ENCODE measurements around the gene CELF4.
A peak's percentile ranks its signal among the peaks of the same experiment; 100 is the strongest.

Gene CELF4

DNA sequence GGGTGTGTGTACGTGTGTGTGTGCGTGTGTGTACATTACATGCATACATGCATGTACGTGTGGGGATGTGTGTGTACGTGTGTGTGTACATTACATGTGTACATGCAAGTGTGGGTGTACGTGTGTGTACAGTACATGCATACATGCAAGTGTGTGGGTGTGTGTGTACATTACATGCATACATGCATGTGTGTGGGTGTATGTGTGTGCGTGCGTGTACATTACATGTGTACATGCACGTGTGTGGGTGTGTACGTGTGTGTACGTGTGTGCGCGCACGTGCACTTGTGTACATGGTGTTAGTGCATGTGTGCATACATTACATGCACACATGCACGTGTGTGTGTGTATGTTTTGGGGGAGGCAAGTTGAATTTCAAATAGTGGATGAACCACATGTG, 300.6 kb downstream of the CELF4 start:
- no peak for DNase-seq (ENCODE audit: low read depth)
- no peak overlapping the region for H3K4me3 ChIP-seq (ENCODE audit: low read depth, low read length)

DNA sequence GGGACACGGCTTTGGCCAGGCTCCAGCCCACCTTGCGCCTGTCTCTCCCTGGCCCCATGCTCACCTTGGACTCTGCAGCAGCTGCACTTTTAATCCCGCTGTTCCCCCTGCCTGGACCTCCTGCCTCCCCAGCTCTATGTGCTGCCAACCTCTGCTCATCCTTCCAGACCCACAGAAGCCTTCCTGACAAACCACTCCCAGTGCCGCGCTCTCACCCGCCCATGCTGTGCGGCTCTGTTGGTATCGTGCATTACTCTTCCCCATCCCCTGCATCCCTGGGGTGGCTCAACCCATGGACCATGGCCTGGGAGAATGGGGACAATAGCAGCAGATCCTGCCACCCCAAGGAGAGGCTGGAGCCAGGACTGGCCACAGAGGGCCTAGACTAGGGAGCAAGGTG, 303.6 kb downstream of the CELF4 start:
- no peak for DNase-seq (ENCODE audit: low read depth)
- no peak overlapping the region for H3K4me3 ChIP-seq (ENCODE audit: low read depth, low read length)

DNA sequence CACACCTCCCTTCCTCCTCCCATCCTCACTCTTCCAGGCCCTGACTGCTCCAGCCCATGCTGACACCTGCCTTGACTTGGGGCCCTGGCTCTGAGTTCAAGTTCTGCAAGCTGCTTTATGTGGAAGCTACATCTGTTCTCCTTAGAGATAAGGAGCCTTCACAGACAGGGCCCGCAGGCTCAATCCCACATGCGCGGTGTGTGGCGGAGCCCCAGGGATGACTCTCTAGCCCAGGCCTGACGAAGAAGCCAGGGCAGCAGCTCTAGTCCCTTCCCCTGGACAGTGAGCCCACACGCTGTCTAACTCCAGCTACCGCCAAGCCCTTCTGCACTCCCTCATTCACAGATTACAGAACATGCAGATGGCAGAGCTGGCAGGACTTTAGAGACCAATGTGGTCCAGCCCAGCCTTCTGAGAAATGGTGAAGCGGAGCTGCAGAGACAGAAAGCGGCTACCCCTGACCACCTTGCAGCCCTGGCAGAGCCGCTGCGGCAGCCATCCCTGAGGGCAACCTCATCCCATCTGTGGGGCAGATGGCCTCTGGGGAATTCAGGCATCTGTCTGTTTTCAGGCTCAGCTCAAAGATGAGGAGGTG, 304.3 kb downstream of the CELF4 start:
- H3K4me3 ChIP-seq (ENCODE audit: low read depth, low read length): no peak overlapping the region
- no peak for DNase-seq (ENCODE audit: low read depth)

DNA sequence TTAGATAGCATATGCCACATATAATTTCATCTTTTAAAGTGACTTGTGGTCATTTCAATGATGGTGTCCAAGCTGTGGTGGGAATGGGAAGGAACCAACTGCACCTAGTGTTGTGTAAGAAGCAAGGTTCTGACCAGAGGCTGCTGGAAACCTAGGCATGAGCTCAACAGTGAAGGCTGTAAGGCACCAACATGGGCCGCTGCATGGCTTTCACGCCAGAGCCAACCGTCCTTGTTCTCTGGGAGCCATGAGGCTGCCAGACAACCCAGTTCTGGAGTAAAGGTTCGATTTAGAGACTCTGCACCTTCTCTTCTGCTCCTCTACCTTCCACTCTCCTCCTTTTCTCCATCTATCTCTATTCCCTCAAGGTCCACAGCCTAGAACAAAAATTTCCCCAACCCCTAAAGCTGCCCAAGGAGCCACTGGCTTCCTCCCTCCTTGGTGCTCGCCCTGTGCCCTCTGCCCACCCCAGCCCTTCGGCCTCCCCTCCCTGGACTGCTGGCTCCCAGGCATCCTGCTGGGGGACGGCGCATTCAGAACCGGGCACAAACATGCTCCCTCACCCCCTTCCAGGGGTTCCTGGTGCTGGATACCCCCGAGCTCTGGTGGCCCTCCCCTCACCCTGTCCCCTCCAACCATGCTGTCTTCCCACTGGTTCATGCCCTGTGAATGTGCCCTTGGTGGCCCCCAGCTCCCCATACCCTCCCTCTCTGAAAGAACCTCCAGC, 305.1 kb downstream of the CELF4 start:
- no peak for DNase-seq (ENCODE audit: low read depth)
- no peak overlapping the region for H3K4me3 ChIP-seq (ENCODE audit: low read depth, low read length)

DNA sequence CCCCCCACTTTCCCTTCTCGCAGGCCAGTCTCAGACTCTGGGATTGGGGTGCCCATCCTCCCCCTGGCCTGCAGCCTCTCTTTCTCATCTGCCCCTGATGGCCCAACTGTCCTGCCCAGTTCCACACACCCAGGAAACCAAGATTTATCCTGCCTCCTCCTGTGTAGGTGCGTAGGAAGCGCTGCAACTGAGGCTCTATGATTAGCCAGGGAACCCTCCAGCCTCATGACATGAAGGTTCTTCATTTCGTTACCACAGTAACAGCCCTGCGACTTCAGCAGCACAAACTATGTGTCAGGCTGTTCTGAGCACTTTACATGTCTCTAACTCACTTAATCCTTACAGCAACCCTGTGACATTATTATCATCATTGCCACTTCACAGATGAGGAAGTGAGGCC, 305.9 kb downstream of the CELF4 start:
- no peak overlapping the region for H3K4me3 ChIP-seq (ENCODE audit: low read depth, low read length)
- DNase-seq (ENCODE audit: low read depth): no peak

DNA sequence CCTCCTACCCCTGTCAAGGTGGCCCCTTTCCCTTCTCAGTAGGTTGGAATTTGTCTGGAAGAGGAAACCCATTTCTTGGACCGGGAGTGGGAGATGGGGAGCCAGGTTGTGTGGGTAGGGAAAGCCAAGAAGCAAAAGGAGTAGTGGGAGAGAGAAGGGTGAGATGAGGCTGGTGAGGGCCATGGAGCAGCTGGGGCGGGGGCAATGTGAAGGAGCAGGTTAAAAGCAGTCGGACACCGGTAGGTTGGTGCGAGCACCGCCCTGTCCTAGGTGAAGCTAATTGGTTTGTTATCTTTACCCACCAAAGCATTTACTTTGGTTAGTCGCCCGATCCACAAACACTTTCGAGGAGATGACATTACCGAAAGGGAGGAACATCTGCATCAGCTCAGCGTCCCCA, 306.8 kb downstream of the CELF4 start:
- H3K4me3 ChIP-seq (ENCODE audit: low read depth, low read length): no peak overlapping the region
- DNase-seq (ENCODE audit: low read depth): no peak

DNA sequence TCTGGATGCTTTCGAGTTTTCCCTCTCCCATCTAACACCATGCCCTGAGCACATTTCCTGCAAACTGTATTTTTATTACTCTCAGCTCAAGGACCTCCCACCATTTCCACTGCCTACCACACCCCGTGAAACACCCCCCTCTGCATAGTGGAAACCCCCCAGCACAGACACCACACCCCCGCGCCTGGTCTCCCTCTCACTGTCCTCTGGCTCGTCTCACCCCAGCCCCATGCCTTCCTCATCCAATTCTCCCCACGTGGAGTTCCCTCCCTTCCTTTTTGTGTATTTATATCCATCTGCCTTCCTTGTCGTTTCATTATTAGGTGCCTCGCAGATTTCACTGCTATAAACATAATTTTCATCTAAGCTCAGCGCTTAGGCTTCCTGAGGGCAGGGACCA, 307.5 kb downstream of the CELF4 start:
- H3K4me3 ChIP-seq (ENCODE audit: low read depth, low read length): no peak overlapping the region
- DNase-seq (ENCODE audit: low read depth): no peak

DNA sequence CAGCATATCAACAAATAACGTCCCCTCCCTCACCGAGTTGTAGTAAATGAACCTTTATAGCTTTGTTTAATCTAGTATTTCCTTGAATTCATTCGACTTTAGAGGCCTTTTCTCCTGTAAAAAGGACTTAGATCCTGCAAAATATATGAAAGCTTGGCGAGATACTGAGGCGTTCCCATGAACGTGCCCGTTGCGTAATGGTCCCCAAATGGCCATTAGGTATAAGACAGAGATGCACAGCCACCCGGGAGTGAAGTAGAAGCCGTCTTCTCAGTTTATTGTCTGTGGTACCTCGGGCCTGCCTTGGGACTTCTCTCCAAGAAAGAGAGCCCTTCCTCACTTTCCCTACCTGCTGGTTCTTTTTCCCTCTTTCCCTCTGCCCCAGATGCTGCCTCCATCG, 310.6 kb downstream of the CELF4 start:
- no peak overlapping the region for H3K4me3 ChIP-seq (ENCODE audit: low read depth, low read length)
- no peak for DNase-seq (ENCODE audit: low read depth)

DNA sequence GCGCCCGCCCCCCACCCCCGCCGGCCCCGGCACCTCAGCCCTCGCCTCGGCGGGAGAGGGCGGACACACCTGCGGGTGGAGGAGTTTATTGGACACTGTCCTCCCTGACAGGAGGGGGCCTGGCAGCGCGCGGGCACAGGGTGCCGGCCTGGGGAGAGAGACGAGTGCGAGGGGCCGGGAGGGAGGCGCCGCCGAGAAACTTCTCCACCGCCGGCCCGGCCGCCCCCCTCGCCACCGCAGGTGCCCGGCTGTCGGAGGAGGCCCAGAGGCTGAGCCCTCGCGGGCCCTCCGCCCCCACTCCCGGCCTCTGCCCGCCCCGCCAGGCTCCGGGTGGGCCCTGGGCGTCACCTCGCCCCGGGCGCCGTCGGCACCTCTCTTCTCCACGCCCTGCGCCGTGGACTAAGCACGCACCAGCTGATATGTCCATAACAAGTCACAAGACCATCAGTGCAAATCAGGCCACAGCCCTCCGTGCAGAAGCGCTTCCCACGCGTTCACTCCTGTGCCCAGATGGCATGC, 311.3 kb downstream of the CELF4 start:
- no peak for DNase-seq (ENCODE audit: low read depth)
- peak overlapping the region; percentile 34 for H3K4me3 ChIP-seq (ENCODE audit: low read depth, low read length)

DNA sequence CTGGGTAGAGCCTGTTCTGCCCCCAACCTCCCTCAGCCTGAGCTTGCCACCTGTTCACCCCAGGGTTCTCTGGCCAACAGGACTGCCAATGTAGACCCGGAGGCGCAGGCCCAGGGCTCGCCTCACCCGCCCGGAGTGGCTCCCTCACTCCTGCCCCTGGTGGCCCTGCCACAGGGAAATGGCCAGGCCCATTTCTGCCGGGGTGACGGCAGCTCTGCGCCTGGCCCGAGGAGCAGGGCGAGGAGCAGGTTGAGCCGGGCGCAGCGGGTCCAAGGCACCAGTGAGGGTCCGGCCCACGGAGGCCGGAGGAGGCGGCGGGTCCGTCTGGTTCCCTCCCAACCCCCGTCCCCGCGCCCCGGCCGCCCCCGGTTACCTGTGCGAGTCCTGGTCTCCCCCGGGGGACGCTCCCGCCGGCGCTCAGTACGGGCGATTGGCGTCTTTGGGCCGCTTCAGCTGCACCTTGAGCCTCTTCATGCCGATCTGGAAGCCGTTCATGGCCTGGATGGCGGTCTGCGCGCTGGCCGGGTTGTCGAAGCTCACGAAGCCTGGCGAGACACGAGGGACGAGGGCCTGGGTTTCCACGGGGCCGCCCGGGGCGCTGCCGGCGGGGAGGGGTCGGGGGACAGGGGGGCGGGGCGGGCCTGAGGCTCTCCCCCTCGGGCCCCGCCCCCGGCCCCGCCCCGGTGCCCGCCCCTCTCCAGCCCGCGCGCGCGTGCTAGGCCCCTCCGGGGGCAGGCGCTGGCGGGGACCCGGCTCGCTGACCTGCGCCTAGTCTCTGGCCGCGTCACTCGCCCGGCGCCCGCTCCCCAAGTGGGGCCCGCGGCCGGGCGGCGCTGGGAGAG, 312.0 kb downstream of the CELF4 start:
- peak overlapping the region; percentile 37 for H3K4me3 ChIP-seq (ENCODE audit: low read depth, low read length)
- DNase-seq (ENCODE audit: low read depth): no peak

DNA sequence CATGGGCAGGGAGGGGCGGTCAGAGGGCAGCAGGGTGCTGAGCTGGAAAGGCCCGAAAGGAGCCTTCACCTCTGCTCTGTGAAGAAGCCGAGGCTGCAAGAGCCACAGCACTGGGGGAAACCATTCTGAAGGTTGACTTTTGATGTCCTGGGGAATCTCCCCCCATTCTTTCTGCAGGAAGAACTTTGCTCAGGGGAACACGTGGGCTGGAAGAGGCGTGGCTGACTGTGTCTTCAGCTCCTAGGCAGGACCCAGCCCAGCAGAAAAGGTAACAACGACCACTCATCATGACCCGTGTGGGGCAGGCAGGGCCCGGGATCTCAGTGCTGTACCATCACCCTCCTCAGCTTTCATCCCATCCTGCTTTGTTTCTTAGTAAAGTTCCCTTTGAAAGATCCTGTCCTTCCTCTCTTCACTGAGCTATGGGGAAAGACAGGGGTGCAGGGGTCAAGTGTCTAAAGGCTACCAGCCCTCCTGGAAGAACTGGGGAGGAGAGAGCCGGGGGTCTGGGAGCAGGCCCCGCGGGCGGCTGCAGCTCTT, 312.7 kb downstream of the CELF4 start:
- no peak for DNase-seq (ENCODE audit: low read depth)
- H3K4me3 ChIP-seq (ENCODE audit: low read depth, low read length): no peak overlapping the region

DNA sequence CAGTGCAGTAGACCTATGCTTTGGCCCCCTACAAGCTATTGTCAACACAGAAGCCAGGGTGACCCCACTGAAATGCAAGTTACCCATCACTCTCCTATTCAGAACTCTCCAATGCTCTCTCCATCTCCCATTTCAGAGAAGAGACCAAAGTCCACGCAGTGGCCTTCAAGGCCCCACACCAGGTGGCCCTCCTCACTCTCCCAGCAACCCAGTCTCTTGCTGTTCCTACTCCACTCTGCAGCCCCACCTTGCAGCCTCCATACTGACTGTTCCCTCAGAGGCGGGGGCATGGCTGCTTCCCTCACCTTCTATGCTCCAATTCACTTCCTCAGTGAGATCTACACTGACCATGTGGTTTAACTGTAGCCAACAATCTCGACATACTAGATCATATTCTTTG, 313.3 kb downstream of the CELF4 start:
- H3K4me3 ChIP-seq (ENCODE audit: low read depth, low read length): no peak overlapping the region
- DNase-seq (ENCODE audit: low read depth): no peak

DNA sequence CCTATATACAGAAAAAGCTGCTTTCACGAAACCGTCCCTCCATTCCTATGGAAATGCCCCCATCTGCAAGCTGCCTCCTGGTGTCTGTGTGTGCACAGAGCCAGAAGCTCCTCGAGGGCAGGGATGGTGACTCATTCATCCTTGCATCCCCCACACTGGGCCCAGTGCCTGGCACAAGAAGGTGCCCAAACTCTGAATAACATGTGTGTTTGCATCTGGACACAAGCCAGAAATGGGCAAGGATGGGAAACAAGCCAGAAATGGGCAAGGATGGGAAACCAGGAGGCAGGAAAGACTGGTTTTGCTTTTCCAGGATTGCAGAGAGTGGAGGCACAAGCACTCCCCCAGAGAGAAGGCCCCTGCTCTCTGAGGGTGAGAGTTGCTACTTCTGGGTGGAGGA, 313.9 kb downstream of the CELF4 start:
- DNase-seq (ENCODE audit: low read depth): no peak
- no peak overlapping the region for H3K4me3 ChIP-seq (ENCODE audit: low read depth, low read length)

DNA sequence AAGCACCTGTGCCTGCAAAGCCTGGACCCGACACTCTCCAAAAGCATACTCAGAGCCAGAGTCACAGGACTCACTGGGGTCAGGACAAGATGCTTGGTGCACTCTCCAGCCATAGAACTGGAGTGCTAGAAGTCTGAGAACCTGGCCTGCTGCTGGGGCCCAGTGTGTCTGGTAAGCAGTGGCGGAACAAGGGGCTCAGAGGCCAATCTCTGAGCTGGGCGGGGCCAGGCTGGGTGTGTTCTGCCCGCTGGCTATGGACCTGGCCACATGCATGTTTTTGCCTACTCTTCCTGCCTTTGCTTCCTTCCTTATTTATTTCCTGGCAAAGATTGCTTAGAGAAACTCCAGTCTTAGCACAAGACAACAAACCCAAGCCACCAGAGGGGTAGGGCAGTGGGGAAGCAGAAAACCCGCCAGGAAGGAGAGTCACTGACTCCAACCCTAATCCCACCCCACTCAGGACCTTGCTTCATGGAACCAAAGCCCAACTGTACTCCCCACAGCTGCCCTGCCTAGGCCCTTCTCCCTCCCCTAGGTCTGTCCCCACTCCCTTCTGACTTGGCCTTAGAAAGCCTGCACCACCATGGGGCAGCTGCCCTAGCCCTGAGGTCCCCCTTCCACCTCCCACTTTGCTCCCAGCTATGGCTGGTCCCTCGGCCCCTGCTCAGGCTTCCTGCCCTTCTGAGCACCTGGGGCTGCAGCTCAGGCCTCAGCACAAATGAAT, 315.5 kb downstream of the CELF4 start:
- no peak overlapping the region for H3K4me3 ChIP-seq (ENCODE audit: low read depth, low read length)
- DNase-seq (ENCODE audit: low read depth): no peak

DNA sequence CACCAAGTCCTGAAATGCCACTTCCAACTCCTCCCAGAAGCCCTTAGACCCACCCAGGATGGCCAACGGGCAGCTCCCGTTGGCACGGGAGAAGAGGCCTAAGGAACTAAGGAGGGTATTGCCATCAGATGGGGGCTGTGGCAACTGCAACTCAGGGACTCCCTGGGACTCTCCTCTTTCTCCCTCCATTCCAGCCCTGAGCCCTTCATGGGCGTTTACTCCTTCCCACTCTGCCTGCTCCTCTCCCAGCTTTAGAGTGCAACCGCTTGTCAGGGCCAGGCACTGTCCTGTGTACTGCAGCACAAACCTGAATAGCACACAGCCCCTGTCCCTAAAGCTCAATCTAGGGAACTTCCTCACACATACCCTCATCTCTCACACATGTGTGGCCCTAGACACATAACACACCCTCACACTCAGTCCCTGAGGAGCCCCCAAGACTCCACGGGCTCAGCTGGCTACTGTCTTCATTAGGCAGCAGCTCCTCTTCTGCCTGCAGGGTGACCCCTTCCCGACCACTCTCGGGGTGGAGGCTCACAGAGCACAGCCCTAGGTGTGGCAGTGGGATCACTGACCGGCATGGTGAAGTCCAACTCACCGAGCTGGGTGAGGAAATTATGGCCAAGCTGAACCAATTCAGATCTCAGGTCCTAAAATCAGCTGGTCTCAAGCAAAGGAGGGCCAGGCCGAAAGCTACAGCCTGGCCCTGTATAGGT, 316.3 kb downstream of the CELF4 start:
- DNase-seq (ENCODE audit: low read depth): no peak
- H3K4me3 ChIP-seq (ENCODE audit: low read depth, low read length): no peak overlapping the region

DNA sequence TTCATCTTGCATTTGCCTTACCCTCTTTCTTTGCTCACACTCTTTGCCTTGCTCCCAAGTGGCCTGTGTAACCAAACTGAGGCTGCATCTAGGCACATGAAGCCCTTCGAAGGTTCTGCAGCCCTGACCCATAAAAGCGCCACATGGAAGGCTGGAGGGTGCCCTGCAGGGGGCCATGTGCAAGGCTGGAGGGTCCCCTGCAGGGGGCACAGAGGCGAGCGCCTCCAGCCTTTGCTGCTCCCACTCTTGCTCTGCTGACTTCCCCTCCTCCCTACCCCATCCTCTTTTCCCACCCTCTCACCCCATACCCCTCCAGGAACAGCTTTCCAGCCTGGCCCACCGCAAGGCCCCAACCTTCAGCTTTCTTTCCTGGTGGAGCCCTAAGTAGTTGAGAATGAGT, 317.3 kb downstream of the CELF4 start:
- no peak overlapping the region for H3K4me3 ChIP-seq (ENCODE audit: low read depth, low read length)
- no peak for DNase-seq (ENCODE audit: low read depth)

DNA sequence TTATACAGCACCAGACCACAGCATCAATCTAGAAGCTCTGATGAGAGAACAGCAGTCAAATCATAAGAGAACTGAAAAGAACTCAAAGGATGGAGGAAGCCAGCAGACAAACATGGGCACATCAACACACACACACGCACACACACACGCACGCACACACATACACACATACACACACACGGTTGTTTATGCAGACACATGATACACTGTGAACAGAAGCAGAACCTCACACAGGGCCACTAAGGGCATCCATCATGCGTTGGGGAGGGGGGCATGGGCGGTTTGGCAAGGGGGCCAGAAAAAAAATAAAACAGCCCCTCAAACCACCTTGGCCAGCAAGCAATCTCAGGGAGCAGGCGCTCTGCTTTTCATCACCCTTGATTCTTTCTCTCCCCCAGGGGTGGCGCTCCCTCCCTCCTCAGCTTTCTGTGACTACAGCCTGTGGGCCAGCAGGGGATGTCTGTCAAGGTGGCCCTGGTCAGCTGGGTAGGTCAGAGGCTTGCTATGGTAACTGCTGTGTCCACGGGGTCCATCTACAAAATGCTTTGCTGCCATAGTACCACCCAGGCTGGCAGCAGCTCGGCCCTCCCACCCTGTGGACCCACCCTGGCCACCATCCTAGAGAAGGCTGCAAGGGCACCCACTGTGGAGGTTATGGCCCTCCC, 318.0 kb downstream of the CELF4 start:
- no peak overlapping the region for H3K4me3 ChIP-seq (ENCODE audit: low read depth, low read length)
- DNase-seq (ENCODE audit: low read depth): no peak

DNA sequence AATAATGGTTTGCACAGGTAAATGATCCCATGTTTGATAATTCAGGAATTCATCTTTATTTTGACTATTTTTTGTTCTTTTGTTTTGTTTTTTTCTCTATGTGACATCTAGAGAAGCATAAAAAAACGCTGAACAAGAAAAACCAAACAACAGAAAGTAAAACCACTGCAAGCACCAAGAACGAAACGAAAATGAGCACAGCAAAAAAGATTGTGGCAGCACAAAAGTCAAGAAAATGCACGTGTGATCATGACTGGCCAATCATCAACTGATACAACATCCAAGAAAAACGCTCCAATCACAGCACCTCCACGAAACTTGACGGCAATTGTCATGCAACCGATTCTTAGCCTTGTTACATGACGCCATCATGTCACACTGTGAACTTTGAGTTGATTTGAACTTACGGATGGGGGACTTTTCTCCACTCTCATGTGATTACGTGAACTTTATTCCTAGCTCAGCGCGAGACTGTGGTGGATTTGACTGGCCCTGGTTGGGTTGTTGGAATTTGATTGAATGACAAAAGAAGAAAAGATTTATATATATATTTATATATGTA, 318.7 kb downstream of the CELF4 start:
- no peak for DNase-seq (ENCODE audit: low read depth)
- H3K4me3 ChIP-seq (ENCODE audit: low read depth, low read length): no peak overlapping the region
